Stimulated activated CD4-positive, alpha-beta T cell treated with anti-CD3 and anti-CD28 coated beads, Interleukin-12 subunit alpha, Interleukin-12 subunit beta, amount 100 ng/mL, for 48 hours (primary cell): ENCODE measurements around the gene ZNF611.
"Not testable (repeated sequence)": the region's sequence is repeated elsewhere in the genome, so short reads cannot be mapped to it uniquely, and the experiment has no call there.

ENCODE experiments used
- DNase-seq, 3 donors: peaks; one replicate each; pipeline ENCODE4 v3.0.0-alpha.2; 2020; ENCODE audit warnings: low read depth in 2 of 3, low spot score in 1 of 3

ZNF611 gene

GRCh38 chr19:52687684-52688083 is 47.2 kb downstream of the ZNF611 start:
- DNase-seq = no peak

- no peak for DNase-seq
Observed at GRCh38 chr19:52685811-52686210, 49.0 kb downstream of the ZNF611 start.

GRCh38 chr19:52681216-52681615 is 53.6 kb downstream of the ZNF611 start:
- DNase-seq = not testable (repeated sequence)

- no peak for DNase-seq
Observed at GRCh38 chr19:52679598-52679997, 55.2 kb downstream of the ZNF611 start.

GRCh38 chr19:52675239-52675638 is 59.6 kb downstream of the ZNF611 start:
- not testable (repeated sequence) for DNase-seq

- DNase-seq = no peak
Observed at GRCh38 chr19:52673014-52673413, 61.8 kb downstream of the ZNF611 start.

- no peak for DNase-seq
Observed at GRCh38 chr19:52670046-52670445, 64.8 kb downstream of the ZNF611 start.

- no peak for DNase-seq
Observed at GRCh38 chr19:52669586-52669985, 65.3 kb downstream of the ZNF611 start.

GRCh38 chr19:52667972-52668371 is 66.9 kb downstream of the ZNF611 start:
- no peak for DNase-seq

- no peak for DNase-seq
Observed at GRCh38 chr19:52666506-52666905, 68.3 kb downstream of the ZNF611 start.

GRCh38 chr19:52665529-52665928 is 69.3 kb downstream of the ZNF611 start:
- no peak for DNase-seq

- no peak for DNase-seq
Observed at GRCh38 chr19:52665027-52665426, 69.8 kb downstream of the ZNF611 start.

- no peak for DNase-seq
Observed at GRCh38 chr19:52664461-52664860, 70.4 kb downstream of the ZNF611 start.

GRCh38 chr19:52662631-52663030 is 72.2 kb downstream of the ZNF611 start:
- no peak for DNase-seq

- DNase-seq = no peak
Observed at GRCh38 chr19:52660981-52661380, 73.9 kb downstream of the ZNF611 start.

GRCh38 chr19:52659013-52659412 is 75.8 kb downstream of the ZNF611 start:
- DNase-seq = no peak

- no peak for DNase-seq
Observed at GRCh38 chr19:52658595-52658994, 76.2 kb downstream of the ZNF611 start.

GRCh38 chr19:52653161-52653560 is 81.7 kb downstream of the ZNF611 start:
- DNase-seq = no peak
